HUDEP-2 (cell line): ENCODE data around the gene GPANK1.
"Not testable (repeated sequence)": the region's sequence is repeated elsewhere in the genome, so short reads cannot be mapped to it uniquely, and the experiment has no call there.

ENCODE experiments used
- DNase-seq, 76 experiments: peaks; one replicate each; lab custom pipeline; 2025; ENCODE audit not compliant: unreplicated experiment in 76 of 76; lab: John Stamatoyannopoulos, UW

Gene GPANK1

GRCh38 chr6:31664790-31665500 lies at the start of gene GPANK1:
Gene GPANK1 (minus strand): TSS chr6:31664997. CDS start chr6:31664478, 519 bp downstream.
- DNase-seq: peak in 74 of 76 experiments; percentile 74 to 97 (median 92)

- no peak for DNase-seq
Observed at GRCh38 chr6:31713991-31714684, 49.3 kb upstream of the GPANK1 start.

GRCh38 chr6:31713465-31713864 lies 48.7 kb upstream of the GPANK1 start:
- no peak for DNase-seq

GRCh38 chr6:31712296-31712695 lies 47.5 kb upstream of the GPANK1 start:
- DNase-seq: peak in 22 of 76 experiments; percentile 5 to 48 (median 28)

DNA sequence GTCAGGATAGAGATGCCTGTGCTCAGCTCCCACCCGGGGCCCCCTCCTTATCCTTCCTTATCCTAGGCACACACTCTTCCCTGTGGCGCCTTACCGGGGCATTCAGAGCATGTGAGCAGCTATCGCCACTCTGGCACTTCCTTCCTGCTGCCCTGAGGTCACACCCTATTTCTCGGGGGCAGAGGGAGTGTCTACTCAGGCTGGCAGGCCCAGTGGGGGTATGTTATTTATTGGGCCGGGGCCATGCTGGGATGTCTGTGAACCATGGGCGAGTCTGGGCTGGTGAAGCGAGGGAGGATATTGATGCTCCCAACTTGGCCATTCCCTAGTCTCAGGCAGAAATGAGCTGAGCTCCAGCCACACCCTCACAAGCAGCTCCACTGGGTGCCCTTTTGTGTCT lies 46.4 kb upstream of the GPANK1 start:
- peak in 65 of 76 experiments; percentile 17 to 78 (median 56) for DNase-seq

DNA sequence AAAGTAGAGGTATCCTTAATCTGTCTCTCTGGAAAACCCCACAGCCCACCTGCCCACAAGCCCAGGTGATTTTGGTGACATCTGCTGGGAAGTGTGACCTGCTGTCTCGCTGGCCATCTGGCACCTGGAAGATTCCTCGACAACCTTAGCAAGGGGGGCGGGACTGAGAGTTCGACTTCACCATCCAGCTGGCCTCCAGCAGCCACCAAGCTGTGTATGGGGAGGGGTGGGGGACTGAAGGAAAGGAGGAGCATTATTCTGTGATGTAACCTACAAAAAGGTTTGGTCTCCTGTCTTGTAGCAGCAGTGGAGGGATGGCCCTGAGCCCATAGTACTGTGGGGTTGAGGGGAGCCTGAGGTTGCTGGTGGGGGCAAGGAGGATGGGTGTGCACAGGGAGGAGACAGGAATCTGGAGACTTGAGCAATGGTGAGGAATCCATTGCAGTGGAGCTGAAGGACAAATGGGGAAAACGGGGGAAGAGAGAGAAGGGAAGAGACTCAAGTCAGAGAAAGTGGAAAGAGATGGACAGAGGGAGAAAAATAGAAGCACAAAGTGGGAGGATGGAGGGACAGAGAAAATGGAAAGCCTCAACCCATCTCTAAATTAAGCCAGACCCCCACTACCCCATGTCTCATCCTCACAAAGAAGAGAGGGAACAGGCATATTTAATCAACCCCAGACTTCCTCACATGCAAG lies 45.9 kb upstream of the GPANK1 start:
- no peak for DNase-seq

DNA sequence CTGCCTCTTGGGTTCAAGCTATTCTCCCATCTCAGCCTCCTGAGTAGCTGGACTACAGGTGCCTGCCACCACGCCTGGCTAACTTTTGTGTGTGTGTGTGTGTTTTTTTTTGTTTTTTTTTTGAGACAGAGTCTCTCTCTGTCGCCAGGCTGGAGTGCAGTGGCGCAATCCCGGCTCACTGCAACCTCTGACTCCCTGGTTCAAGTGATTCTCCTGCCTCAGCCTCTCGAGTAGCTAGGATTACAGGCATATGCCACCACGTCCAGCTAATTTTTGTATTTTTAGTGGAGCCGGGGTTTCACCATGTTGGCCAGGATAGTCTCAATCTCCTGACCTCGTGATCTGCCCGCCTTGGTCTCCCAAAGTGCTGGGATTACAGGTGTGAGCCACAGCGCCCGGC lies 44.4 kb upstream of the GPANK1 start:
- DNase-seq: not testable (repeated sequence)

GRCh38 chr6:31708224-31708623 lies 43.4 kb upstream of the GPANK1 start:
- no peak for DNase-seq

- DNase-seq: no peak
Observed at GRCh38 chr6:31707701-31708100, 42.9 kb upstream of the GPANK1 start.

DNA sequence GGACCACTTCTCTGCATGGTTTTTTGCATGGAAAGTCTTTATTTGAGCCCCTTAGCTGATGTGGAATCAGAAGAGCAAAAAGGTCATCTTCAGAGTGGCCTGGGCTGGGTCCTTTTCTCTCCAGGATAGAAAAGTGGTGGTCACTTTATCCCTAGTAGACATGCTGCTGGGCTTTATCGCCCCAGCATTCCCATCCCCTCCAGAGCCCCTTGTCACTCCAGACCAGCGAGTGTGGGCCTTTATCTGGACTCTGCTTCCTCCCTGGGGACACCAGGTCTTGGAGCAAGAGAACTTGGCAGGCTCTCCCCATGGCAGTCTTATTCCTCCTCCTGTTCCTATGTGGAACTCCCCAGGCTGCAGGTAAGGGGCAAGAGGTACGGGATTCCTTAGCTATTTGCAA lies 41.8 kb upstream of the GPANK1 start, which contains the start of gene LY6G6F:
LY6G6F (plus strand) TSS at position 268 of the 400 bp plus-strand sequence; CDS start at position 309, 41 bp downstream.
- no peak for DNase-seq

GRCh38 chr6:31705931-31706330 lies 41.1 kb upstream of the GPANK1 start:
- no peak for DNase-seq

DNA sequence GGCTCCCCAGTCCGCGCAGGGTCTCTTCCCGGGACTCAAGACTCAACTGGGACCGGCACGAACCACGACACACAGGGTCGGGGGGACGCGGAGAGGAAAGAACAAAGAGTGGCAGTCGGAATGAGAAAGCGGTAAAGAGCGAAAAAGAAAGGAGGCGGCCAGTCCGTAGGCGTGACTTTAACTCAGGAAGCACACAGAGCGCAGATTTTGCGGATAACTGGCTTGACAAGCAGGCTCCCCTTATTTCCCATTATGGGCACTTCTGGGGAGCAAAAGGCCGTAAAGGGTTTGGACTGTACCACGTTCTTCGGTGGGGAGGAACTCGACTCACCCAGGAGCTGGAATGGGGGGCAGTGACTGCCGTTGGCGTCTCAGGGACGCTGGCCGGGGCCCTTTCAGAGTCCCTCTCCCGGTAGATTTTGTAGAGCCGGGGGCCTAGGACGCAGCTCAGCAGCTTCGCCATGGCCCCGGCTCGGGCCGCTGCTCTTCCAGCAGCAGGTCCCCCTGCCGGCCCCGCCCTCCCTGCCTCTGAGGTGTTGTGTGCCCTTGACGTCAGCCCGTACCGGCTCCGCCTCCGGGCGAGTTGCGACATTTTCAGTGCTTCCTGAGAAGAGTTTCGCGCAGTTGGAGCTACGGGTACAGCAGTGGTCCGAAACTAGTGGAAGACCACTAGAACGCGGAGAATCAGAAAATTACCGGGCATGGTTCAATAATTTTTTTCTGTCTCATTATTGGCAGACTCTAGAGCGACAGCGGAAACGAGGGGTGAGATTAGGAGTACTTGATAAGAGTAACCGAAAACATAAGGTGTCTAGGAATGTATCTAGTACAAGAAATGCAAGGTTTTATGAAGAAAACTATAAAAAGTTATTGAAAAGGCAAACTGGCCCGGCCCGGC lies 38.3 kb upstream of the GPANK1 start, which contains the start of gene ABHD16A:
ABHD16A (minus strand) TSS at position 506 of the 898 bp plus-strand sequence; CDS start at position 463, 43 bp downstream.
- peak in 75 of 76 experiments; percentile 89 to 100 (median 99) for DNase-seq

- peak in 3 of 76 experiments; percentile 38 to 49 (median 46) for DNase-seq
Observed at GRCh38 chr6:31702405-31702818, 37.6 kb upstream of the GPANK1 start.

GRCh38 chr6:31701666-31702404 lies 37.0 kb upstream of the GPANK1 start:
- DNase-seq: peak in 17 of 76 experiments; percentile 12 to 46 (median 26)

GRCh38 chr6:31700740-31701401 lies 36.1 kb upstream of the GPANK1 start:
- no peak for DNase-seq

GRCh38 chr6:31697555-31697954 lies 32.8 kb upstream of the GPANK1 start:
- no peak for DNase-seq

DNA sequence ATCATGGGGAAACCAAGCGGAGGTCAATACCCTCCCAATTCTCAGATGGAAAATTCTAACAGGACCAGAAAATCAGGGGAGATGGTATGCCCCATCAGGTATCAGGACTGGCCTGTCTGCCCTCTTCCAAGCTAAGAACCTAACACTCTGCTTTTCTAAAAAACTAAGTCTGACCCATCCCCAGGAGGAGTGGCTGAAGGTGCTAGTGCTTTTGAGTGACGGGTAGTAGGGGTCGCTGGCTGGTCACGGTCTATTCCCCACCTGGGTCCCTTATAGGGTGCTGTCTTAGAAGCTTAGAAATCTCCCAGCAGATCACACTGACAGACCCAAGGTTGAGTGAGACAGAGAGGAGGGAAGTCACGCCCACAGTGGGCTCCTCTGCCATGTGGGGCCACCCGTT lies 28.7 kb upstream of the GPANK1 start:
- DNase-seq: no peak

- no peak for DNase-seq
Observed at GRCh38 chr6:31692886-31693285, 28.1 kb upstream of the GPANK1 start.

DNA sequence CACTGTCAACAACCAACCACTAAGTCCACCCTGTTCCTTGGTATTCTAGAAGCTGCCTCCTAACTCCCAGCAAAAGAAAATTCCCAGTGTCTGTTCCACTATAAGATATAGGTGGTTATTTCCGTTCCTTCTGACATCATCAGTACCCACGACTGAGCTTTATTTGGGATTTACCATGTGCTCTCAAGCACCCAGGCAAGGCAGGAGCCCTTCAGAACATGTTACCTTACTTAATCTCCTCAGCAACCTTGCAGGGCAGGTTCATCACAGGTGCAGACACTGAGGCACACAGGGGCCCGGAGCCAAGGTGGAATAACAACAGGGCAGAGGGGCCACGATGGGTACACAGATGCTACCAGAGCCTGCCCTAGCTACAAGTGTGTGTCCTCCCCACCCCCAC lies 27.6 kb upstream of the GPANK1 start:
- DNase-seq: no peak
